ENCODE measurements around the gene PDXK. TPM values are rescaled to one million over a fixed set of nuclear protein-coding genes. Genes with fewer than 3 reads are reported as not detected.

Gene PDXK
- total and polyA plus RNA-seq, 2 of the 8 experiments (the other 6 are each of a cell fraction or from before 2014, with no cell fraction given): 78.0 to 112 TPM

- Histone ChIP-seq H2BK120ac (replicated peaks; ENCODE audit: low read depth, low read length) (no peak overlapping the region), H2BK20ac (ENCODE audit: low read length) (no peak overlapping the region; the same call in 1 of the 2 replicates), H3K9ac (replicated peaks in 1 of 4; ENCODE audit: extremely low read depth in 1 of 4, low read depth in 3 of 4, low read length in 3 of 4) (peak overlapping the region in 1 of 4 experiments; percentile 52; a peak in 2 of 7 replicates), H3K4me2 (ENCODE audit: insufficient read depth in 1 of 2, low read depth in 2 of 2, low read length in 2 of 2) (no peak overlapping the region), H2BK15ac (ENCODE audit: low read length) (peak overlapping the region; percentile 98; the same call in 1 of the 2 replicates), H2BK12ac (ENCODE audit: low read depth, low read length) (peak overlapping the region; percentile 98; the same call in 1 of the 2 replicates), H3K79me1 (ENCODE audit: low read depth, low read length) (no peaks in the 10 kb centered on the region), H4K8ac (ENCODE audit: extremely low read depth, insufficient read depth, low read length) (peak overlapping the region; percentile 22), H3K23me2 (ENCODE audit: low read depth, low read length) (no peaks in the 10 kb centered on the region), H4K5ac (ENCODE audit: insufficient read length, low read depth, low read length) (no peak overlapping the region), H3K4me3 (ENCODE audit: extremely low read depth in 1 of 4, insufficient read depth in 2 of 4, low read depth in 3 of 4, low read length in 4 of 4) (no peak overlapping the region), H3K27ac (ENCODE audit: low read depth, low read length) (no peak overlapping the region), H3K27me3 (replicated peaks in 1 of 4; ENCODE audit: control insufficient read depth in 3 of 4, extremely low read depth in 1 of 4, insufficient read depth in 3 of 4, low read length in 3 of 4) (no peaks in the 10 kb centered on the region), H3K56ac (replicated peaks; ENCODE audit: insufficient read length, low read depth, low read length) (no peak overlapping the region), H3K36me3 (ENCODE audit: control insufficient read depth in 2 of 4, insufficient read depth in 4 of 4, low read length in 3 of 4) (no peaks in the 10 kb centered on the region; a peak in 1 of 8 replicates), H3K79me2 (ENCODE audit: control insufficient read depth in 1 of 2, insufficient read depth in 2 of 2, low read length in 2 of 2) (no peaks in the 10 kb centered on the region), H2AK5ac (ENCODE audit: low read depth, low read length) (peak overlapping the region; percentile 76), H3K4ac (replicated peaks; ENCODE audit: insufficient read length, low read depth, low read length) (peak overlapping the region; percentile 99), H3K18ac (ENCODE audit: extremely low read depth, low read length) (no peak overlapping the region), H2AFZ (ENCODE audit: low read length) (no peak overlapping the region), H4K20me1 (replicated peaks in 1 of 2; ENCODE audit: control insufficient read depth in 1 of 2, insufficient read depth in 2 of 2, low read length in 2 of 2) (peaks cover 0 to 3% of the 10 kb centered on the region in 2 experiments), H3K4me1 (replicated peaks in 1 of 4; ENCODE audit: control insufficient read depth in 3 of 4, insufficient read depth in 4 of 4, low read length in 3 of 4) (peaks cover 0 to 21% (median 13%) of the 10 kb centered on the region in 4 experiments; a peak in 6 of 7 replicates), H3K23ac (ENCODE audit: insufficient read length) (no peak overlapping the region), H3K14ac (ENCODE audit: insufficient read length) (no peak overlapping the region), H2BK5ac (ENCODE audit: low read depth, low read length) (peak overlapping the region; percentile 79), H4K91ac (replicated peaks; ENCODE audit: insufficient read length, low read length) (peak overlapping the region; percentile 98), H3K9me3 (ENCODE audit: insufficient read depth in 2 of 2, low read depth in 1 of 2, low read length in 1 of 2) (no peaks in the 10 kb centered on the region)
- POLR2A ChIA-PET (ENCODE audit: partially characterized antibody): interaction anchor here (0.6 to 2.1 kb wide), 6 partner anchors 8 to 504 kb away, joined by 3 to 7 read pairs (median 4); no protein-coding TSS in a partner anchor
- TF ChIP-seq TCF12 (IDR thresholded peaks at IDR 0.05; ENCODE audit: low read depth, low read length) (no peak), POLR2AphosphoS5 (IDR thresholded peaks at IDR 0.05; ENCODE audit: low read depth, low read length) (peak; percentile 43; the same call in 1 of the 2 replicates)
- 92% methylated on average over 34 of the region's 34 CpGs; no CpG with 5 or more reads in 1 of the 2 experiments for WGBS, 2 experiments (ENCODE audit: extremely low coverage in 1 of 2, insufficient coverage in 1 of 2, insufficient read length in 1 of 2, insufficient replicate concordance in 2 of 2, low coverage in 1 of 2, low lambda C conversion rate in 2 of 2, missing lambda C conversion rate in 1 of 2)
- CTCF ChIA-PET (ENCODE audit: partially characterized antibody): no interaction called here
- no peak for DNase-seq (ENCODE audit: low read depth in 1 of 2, low spot score in 2 of 2)
- no peak for FAIRE-seq
Observed at GRCh38 chr21:43766734-43767497, 48.0 kb downstream of the PDXK start.

Measured in H1 (cell line).